HCT116 (cell line): Measurements from ENCODE around the gene PLA2G7. TPM values are rescaled to one million over a fixed set of nuclear protein-coding genes. Genes with fewer than 3 reads are reported as not detected.

ENCODE experiments used
- ATAC-seq: fragments of 200-7000 bp; cut with Tn5 transposase; 2 replicates; pipeline ENCODE4 v1.9.1; 2020; ENCODE audit warnings: mild to moderate bottlenecking, moderate library complexity
- BruUV-seq: library from RNA; stranded (reverse); fragments of 400-500 nt; replicated peaks from 2 replicates; lab custom pipeline; 2021; lab: Mats Ljungman, UMichigan
- CTCF ChIA-PET: fragments of 300-600 bp; sonication (Branson Sonifier 250); formaldehyde crosslinking; loops from one replicate; lab custom pipeline; 2021; ENCODE audit warnings: antibody characterized with exemption; lab: Charles Lee
- POLR2A ChIA-PET: fragments of 300-600, 350-600 bp; sonication (Branson Sonifier 250); formaldehyde crosslinking; loops from one replicate; lab custom pipeline; 2021; ENCODE audit warnings: antibody characterized with exemption; lab: Charles Lee
- RAD21 ChIA-PET, 2 experiments: fragments of 300-600 bp; sonication (Branson Sonifier 250); formaldehyde crosslinking; loops; one replicate each; lab custom pipeline; 2023; ENCODE audit warnings: low total read pairs in 2 of 2; ENCODE audit not compliant: uncharacterized antibody in 2 of 2, unreplicated experiment in 2 of 2, low non-redundant PET in 1 of 2; lab: Charles Lee
- DNase-seq: peaks from one replicate; pipeline ENCODE4 v3.0.0-alpha.2; 2010; ENCODE audit warnings: low read depth, low spot score
- H2AFZ ChIP-seq: fragments of 200-600 bp; shearing (Covaris generic), sonication (generic); 2 replicates; pipeline ENCODE4 v1.6.1; 2017; ENCODE audit warnings: low read depth, mixed run types, mixed read lengths, antibody characterized with exemption, low read length; ENCODE audit not compliant: poor library complexity, severe bottlenecking
- H3K27ac ChIP-seq: 2 replicates; pipeline ENCODE4 v1.5.1; 2012; ENCODE audit warnings: low read depth, low read length
- H3K27me3 ChIP-seq: fragments of 200-600 bp; sonication (generic); 2 replicates; pipeline ENCODE4 v1.6.1; 2016; ENCODE audit warnings: mixed run types, low read length, mixed read lengths; ENCODE audit not compliant: insufficient read depth
- H3K36me3 ChIP-seq, 2 experiments: fragments of 200-500 bp in 1 of 2; fragments of 200-600 bp in 1 of 2; sonication (Bioruptor generic) in 1 of 2; sonication (generic) in 1 of 2; 2 replicates each; pipeline versions ENCODE4 v1.5.1 to v1.6.1; 2014 to 2016; ENCODE audit warnings: low read length in 2 of 2, inconsistent platforms in 1 of 2, mixed read lengths in 1 of 2, mixed run types in 1 of 2; ENCODE audit not compliant: insufficient read depth in 2 of 2, control insufficient read depth in 1 of 2
- H3K4me1 ChIP-seq, 2 experiments: fragments of 200-600 bp in 1 of 2; sonication (generic) in 1 of 2; 2 replicates each; pipeline versions ENCODE4 v1.5.1 to v1.6.1; 2012 to 2017; ENCODE audit warnings: low read length in 2 of 2, inconsistent platforms in 1 of 2, mild to moderate bottlenecking in 1 of 2, mixed read lengths in 1 of 2, mixed run types in 1 of 2, moderate library complexity in 1 of 2; ENCODE audit not compliant: insufficient read depth in 2 of 2, control insufficient read depth in 1 of 2
- H3K4me2 ChIP-seq: fragments of 200-600 bp; sonication (generic); 2 replicates; pipeline ENCODE4 v1.6.1; 2017; ENCODE audit warnings: mixed run types, low read length, mixed read lengths
- H3K4me3 ChIP-seq, 2 experiments: fragments of 200-600 bp in 1 of 2; sonication (generic) in 1 of 2; replicated peaks in 1 of 2; 2 replicates each; pipeline ENCODE4 v1.5.1; 2011 to 2016; ENCODE audit warnings: low read length in 2 of 2, control low read depth in 1 of 2, low read depth in 1 of 2, mild to moderate bottlenecking in 1 of 2, mixed read lengths in 1 of 2, mixed run types in 1 of 2
- H3K79me2 ChIP-seq: fragments of 200-600 bp; sonication (generic); 2 replicates; pipeline ENCODE4 v1.6.1; 2017; ENCODE audit warnings: mild to moderate bottlenecking, mixed run types, low read length, moderate library complexity, mixed read lengths; ENCODE audit not compliant: insufficient read depth
- H3K9ac ChIP-seq: fragments of 200-600 bp; sonication (generic); 2 replicates; pipeline ENCODE4 v1.6.1; 2016; ENCODE audit warnings: low read length, mixed read lengths
- H3K9me2 ChIP-seq: fragments of 200-600 bp; sonication (generic), shearing (Covaris generic); 2 replicates; pipeline ENCODE4 v1.6.1; 2017; ENCODE audit warnings: mixed run types, mild to moderate bottlenecking, moderate library complexity; ENCODE audit not compliant: insufficient read depth
- H3K9me3 ChIP-seq, 2 experiments: fragments of 200-500 bp in 1 of 2; fragments of 200-600 bp in 1 of 2; sonication (Bioruptor generic) in 1 of 2; sonication (generic) in 1 of 2; 2 replicates each; pipeline ENCODE4 v1.6.1; 2014 to 2017; ENCODE audit warnings: low read length in 2 of 2, mixed read lengths in 2 of 2, inconsistent platforms in 1 of 2, low read depth in 1 of 2, mild to moderate bottlenecking in 1 of 2, mixed run types in 1 of 2, moderate library complexity in 1 of 2; ENCODE audit not compliant: control insufficient read depth in 1 of 2, insufficient read depth in 1 of 2
- H4K20me1 ChIP-seq: fragments of 200-600 bp; sonication (generic), shearing (Covaris generic); 2 replicates; pipeline ENCODE4 v1.6.1; 2017; ENCODE audit warnings: mixed run types, mild to moderate bottlenecking, moderate library complexity; ENCODE audit not compliant: insufficient read depth
- CBX3 ChIP-seq: IDR thresholded peaks from 2 replicates; pipeline ENCODE4 v1.6.1; 2012; ENCODE audit warnings: low read depth
- EGR1 ChIP-seq: IDR thresholded peaks from 2 replicates; pipeline ENCODE4 v1.6.1; 2012; ENCODE audit warnings: low read depth
- ELF1 ChIP-seq: IDR thresholded peaks from 2 replicates; pipeline ENCODE4 v1.6.1; 2012; ENCODE audit warnings: low read depth, borderline replicate concordance
- EZH2 ChIP-seq: fragments of 200-600 bp; sonication (generic); IDR thresholded peaks from 2 replicates; pipeline ENCODE4 v1.6.1; 2017; ENCODE audit warnings: antibody characterized with exemption, mixed run types
- POLR2A ChIP-seq: IDR thresholded peaks from 2 replicates; pipeline ENCODE4 v1.7.0; 2011; ENCODE audit warnings: borderline replicate concordance; ENCODE audit not compliant: insufficient read depth, insufficient read length; ENCODE audit errors: extremely low read depth
- POLR2AphosphoS5 ChIP-seq: IDR thresholded peaks from 2 replicates; pipeline ENCODE4 v1.6.1; 2011; ENCODE audit warnings: mild to moderate bottlenecking, low read depth, low read length, moderate library complexity
- RAD21 ChIP-seq: IDR thresholded peaks from 2 replicates; pipeline ENCODE4 v1.6.1; 2012; ENCODE audit warnings: low read depth, mild to moderate bottlenecking
- SIN3A ChIP-seq: IDR thresholded peaks from 2 replicates; pipeline ENCODE4 v1.6.1; 2012; ENCODE audit warnings: low read depth
- SP1 ChIP-seq: IDR thresholded peaks from 2 replicates; pipeline ENCODE4 v1.6.1; 2012; ENCODE audit warnings: low read depth
- SRF ChIP-seq: IDR thresholded peaks from 2 replicates; pipeline ENCODE4 v1.6.1; 2012; ENCODE audit warnings: low read depth
- YY1 ChIP-seq: IDR thresholded peaks from 2 replicates; pipeline ENCODE4 v1.6.1; 2011; ENCODE audit warnings: low read length, low read depth, moderate library complexity, mild to moderate bottlenecking; ENCODE audit not compliant: insufficient replicate concordance; ENCODE audit errors: extremely low read depth
- intact Hi-C: fragments of 100-400 bp; cut with micrococcal nuclease; formaldehyde crosslinking; loops from 2 replicates; pipeline ENCODE4 v1.10.0; 2022
- total RNA-seq: library from RNA; stranded (reverse); gene quantifications from one replicate; pipeline ENCODE4 v1.2.1, GENCODE V29; 2021; ENCODE audit not compliant: unreplicated experiment

The PLA2G7 gene
- total RNA-seq, 1 experiment from 2014 or later = 2.8 TPM

DNA sequence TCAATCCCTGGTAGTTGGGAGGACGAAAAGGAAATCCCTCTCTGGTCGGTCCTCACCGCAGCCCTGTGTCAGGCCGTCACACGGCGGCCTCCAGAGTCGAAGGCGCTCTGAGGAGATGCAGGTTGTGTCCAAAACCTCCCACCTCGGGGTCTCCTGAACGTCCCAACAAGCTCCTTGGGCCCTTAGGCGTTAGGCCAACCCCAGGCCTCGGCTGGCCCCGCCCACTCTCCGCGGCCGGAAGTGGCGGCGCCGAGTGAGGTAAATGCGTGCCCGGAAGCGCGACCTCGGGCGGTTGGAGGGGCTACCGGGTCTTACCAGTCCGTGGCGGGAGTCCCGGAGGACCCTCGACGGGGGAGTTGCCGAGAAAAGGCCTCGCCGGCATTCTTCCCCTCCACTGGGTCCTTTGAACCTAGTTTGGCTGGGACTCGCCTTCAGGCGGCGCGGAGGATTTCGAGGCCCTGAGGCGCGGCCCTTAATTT, 47.5 kb downstream of the PLA2G7 start, which contains the start of gene TDRD6:
TSS of gene TDRD6 (plus strand) at position 267 of the 479 bp plus-strand sequence. CDS start 244 bp downstream, outside the sequence.
- BruUV-seq = no TSS peak
- Histone ChIP-seq H3K27ac (no peak within 1 kb of the TSS), H3K4me3 (no peak within 1 kb of the TSS), H3K9me2 (no peaks in the 10 kb centered on the region), H4K20me1 (no peaks in the 10 kb centered on the region), H3K9ac (no peak within 1 kb of the TSS), H2AFZ (no peak within 1 kb of the TSS), H3K4me1 (no peaks in the 10 kb centered on the region), H3K4me2 (no peak within 1 kb of the TSS), H3K9me3 (no peaks in the 10 kb centered on the region), H3K79me2 (no peaks in the 10 kb centered on the region), H3K27me3 (no peaks in the 10 kb centered on the region), H3K36me3 (no peaks in the 10 kb centered on the region)
- no peak for DNase-seq
- CTCF ChIA-PET = no interaction called here
- RAD21 ChIA-PET = no interaction called here
- intact Hi-C loops = no loop called here
- POLR2A ChIA-PET = no interaction called here
- no peak for TF ChIP-seq ELF1
- no peak for TF ChIP-seq POLR2A
- TF ChIP-seq SRF = no peak
- TF ChIP-seq CBX3 = no peak
- TF ChIP-seq SIN3A = no peak
- no peak for ATAC-seq

- H3K9me2 ChIP-seq = no peaks in the 10 kb centered on the region
- no peak overlapping the region for H3K4me3 ChIP-seq
- no peak overlapping the region for H3K4me2 ChIP-seq
- no peaks in the 10 kb centered on the region for H3K79me2 ChIP-seq
- ATAC-seq (no peak), DNase-seq (no peak)
- no peaks in the 10 kb centered on the region for H3K36me3 ChIP-seq
- no peaks in the 10 kb centered on the region for H3K27me3 ChIP-seq
- no peaks in the 10 kb centered on the region for H3K9me3 ChIP-seq
- intact Hi-C loops = no loop called here
- CTCF ChIA-PET = no interaction called here
- TF ChIP-seq EGR1 (no peak), CBX3 (no peak), SP1 (no peak), EZH2 (no peak), RAD21 (no peak), POLR2AphosphoS5 (no peak), YY1 (no peak)
- POLR2A ChIA-PET = no interaction called here
- H2AFZ ChIP-seq = no peak overlapping the region
- H3K27ac ChIP-seq = no peak overlapping the region
- no TSS peak for BruUV-seq
- H4K20me1 ChIP-seq = no peaks in the 10 kb centered on the region
- H3K9ac ChIP-seq = no peak overlapping the region
- H3K4me1 ChIP-seq = no peaks in the 10 kb centered on the region
- RAD21 ChIA-PET = no interaction called here
These were observed 50.4 kb downstream of the PLA2G7 start for GRCh38 chr6:46684771-46685170.
